Right lung (tissue), 5 donors: ENCODE data around the gene GPR137. TPM values are rescaled to one million over a fixed set of nuclear protein-coding genes. Genes with fewer than 3 reads are reported as not detected.

Source experiments
- DNase-seq, 2 donors: peaks; one replicate each; pipeline ENCODE4 v3.0.0-alpha.2; 2013
- polyA plus RNA-seq, 5 donors: library from polyadenylated mRNA; unstranded; fragments of 120-200 nt; gene quantifications; one replicate each; pipeline versions ENCODE4 v1.2.1 to v1.2.3, GENCODE V29; 2013; ENCODE audit warnings: inconsistent platforms in 1 of 5, low replicate concordance in 1 of 5; ENCODE audit not compliant: insufficient read length in 5 of 5, insufficient read depth in 1 of 5

GPR137 gene
- polyA plus RNA-seq, 5 donors, result 19.2 to 43.8 (median 30.9) TPM

DNA sequence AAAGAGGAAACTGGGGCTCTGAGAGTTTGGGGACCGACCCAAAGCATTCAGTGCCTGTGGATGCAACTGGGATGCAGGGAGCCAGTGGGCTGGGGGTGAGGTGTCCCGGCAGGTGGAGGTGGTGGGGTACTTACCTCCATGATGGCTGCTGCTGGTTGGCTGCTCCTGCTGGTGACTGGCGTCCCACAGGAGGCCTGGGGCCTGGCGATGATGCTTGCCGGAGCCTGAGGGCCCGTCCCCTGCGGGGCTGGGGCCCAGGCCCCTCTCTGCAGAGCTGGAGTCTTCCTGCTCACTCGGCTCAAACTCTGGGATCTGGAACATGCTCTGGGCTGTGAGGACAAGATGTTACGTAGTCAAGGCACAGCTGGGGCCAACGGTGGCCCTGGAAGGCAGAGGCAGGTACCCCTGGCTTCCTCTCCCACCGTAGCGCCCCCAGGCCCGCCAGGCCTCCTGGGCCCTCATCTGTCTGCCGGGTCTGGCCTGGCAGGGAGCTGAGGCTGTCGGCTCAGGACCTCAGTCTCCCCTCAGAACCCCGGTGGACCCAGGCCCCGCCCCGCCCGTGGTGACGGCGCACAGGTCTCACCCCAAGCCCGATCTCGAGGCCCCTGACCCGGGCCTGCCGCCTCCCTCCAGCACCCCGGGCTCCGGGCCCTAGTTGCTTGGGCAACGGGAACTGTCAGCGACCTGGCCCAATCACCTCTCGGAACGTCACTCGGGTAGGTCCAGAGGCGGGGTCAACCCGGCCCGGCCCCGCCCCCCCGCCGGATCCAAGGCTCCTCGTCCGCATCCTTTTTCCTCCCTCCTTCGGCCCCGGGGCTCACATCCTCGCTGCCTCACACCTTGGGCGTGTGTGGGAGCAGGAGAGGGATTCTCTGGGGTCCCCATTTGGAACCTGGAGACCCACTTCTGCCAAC lies 1.3 kb upstream of the GPR137 start, which contains the start of gene BAD:
Gene BAD (minus strand): TSS at position 618 of the 914 bp plus-strand sequence. CDS start 297 bp downstream, at position 321.
- DNase-seq, result peak; percentile 91 to 92

DNA sequence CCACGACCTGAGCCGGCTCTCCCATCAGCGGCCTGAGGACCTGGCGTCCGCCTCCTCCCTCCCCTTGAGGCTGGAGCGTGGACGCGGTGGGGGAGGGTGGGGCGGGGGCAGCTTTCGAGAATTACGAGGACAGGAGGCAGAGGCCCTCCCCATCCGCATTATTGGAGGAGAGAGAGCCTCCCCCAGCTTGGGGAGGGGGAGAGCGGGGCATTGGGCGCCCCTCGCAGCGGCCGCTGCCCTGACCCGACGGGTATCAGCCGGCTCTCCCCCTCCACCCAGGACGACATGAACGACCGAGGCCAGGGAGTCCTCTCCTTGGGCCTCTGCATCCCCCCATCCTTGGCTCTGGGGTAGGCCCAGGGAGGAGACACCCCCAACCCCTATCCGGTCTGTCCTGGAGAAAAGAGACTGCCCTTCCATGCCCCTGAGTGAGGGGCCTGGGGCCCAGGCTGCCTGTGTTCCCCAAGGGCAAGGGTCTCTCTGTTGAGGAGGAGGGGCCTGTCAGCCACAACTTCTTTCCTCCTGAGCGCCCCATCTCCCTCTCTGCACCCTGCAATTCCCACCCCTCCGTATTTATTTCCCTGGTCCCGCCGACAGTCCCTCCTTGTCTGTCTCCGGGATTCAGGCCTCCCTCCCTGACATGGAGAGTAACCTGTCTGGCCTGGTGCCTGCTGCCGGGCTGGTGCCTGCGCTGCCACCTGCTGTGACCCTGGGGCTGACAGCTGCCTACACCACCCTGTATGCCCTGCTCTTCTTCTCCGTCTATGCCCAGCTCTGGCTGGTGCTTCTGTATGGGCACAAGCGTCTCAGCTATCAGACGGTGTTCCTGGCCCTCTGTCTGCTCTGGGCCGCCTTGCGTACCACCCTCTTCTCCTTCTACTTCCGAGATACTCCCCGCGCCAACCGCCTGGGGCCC lies 495 bp downstream of the GPR137 start:
- DNase-seq, result no peak

- no peak for DNase-seq
Measured at GRCh38 chr11:64286801-64287159, 1.1 kb downstream of the GPR137 start.

GRCh38 chr11:64287676-64288352 lies 2.2 kb downstream of the GPR137 start:
- DNase-seq, result no peak

GRCh38 chr11:64288353-64288750 lies 2.7 kb downstream of the GPR137 start:
- no peak for DNase-seq

DNA sequence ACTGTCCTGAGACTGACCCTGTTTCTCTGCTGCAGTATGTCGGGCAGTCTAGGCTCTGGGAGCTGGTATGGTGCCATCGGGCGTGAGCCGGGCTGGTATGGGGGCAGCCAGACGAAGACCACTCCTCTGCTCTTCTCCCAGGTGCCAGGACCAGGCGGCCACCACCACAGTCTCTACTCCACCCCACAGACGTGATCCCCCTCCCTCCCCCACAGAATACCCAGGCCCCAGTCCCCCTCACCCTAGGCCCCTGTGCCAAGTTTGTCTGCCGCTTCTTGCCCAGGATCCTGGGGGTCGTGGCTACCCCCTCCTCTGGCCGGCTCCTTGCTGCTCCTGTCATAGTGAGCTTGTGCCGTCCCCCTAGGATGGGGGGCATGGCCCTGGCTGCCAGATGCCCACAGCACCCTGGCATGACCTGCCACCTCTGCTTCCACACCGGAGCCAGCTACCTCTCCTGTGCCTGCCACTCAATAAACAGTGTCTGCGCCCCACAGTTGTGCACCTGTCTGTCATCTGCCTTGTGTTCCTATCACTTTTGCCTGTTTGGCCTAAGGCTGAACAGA lies 3.4 kb downstream of the GPR137 start:
- DNase-seq, result no peak

DNA sequence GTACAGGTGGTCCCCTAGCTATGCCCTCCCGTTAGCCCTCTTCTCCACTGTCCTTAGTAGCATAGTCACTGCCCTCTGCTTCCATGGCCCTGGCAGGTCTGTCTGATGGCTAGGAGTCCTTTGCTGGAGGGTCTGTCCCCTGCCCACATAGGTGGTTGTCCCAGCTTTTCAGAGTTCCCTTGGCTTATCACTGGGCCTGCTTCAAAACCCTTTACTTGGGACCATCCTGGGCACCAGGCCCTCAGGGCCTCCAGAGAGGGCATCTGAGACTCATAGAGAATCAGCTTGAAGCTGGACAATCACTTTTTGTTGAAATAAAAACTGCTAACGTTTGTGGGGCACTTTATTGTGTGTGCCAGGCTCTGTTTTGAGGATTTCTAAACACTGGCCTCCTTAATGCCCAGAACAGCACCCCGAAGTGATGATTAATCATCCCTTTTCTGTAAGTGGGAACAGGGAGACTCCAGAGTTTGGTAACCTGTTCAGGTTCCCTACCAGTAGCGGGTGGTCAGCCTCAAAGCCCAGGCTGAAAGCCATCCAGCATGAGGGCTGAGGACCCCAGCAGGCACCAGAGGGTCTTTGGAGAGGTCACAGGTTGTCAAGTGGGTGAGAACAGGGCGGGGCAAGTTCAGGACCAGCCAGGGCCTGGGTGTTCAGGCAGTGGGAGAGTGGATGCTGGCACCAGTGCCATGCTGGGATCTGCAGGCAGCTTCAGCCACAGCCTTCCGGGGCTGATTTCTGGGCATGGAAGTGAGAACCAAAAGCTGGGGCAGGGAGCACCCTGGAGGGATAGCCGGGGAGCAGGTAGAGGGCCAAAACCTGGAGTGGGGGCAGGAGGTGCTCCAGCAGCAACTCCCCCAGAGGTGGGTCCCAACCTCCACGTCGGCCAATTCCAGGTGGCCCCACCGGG lies 5.0 kb downstream of the GPR137 start:
- no peak for DNase-seq

GRCh38 chr11:64291262-64291751 lies 5.7 kb downstream of the GPR137 start, which contains the start of gene KCNK4:
TSS of gene KCNK4 (plus strand) at chr11:64291302. CDS start at chr11:64293019, 1,717 bp downstream.
- DNase-seq, result no peak

GRCh38 chr11:64291752-64292459 lies 6.3 kb downstream of the GPR137 start:
- no peak for DNase-seq

- no peak for DNase-seq
Measured at GRCh38 chr11:64292460-64293254, 7.0 kb downstream of the GPR137 start.

GRCh38 chr11:64294774-64295173 lies 9.1 kb downstream of the GPR137 start:
- no peak for DNase-seq

- DNase-seq, result no peak
Measured at GRCh38 chr11:64295760-64296159, 10.1 kb downstream of the GPR137 start.

GRCh38 chr11:64296236-64296635 lies 10.6 kb downstream of the GPR137 start:
- no peak for DNase-seq

- DNase-seq, result no peak
Measured at GRCh38 chr11:64296830-64297698, 11.4 kb downstream of the GPR137 start.

- no peak for DNase-seq
Measured at GRCh38 chr11:64297699-64298358, 12.2 kb downstream of the GPR137 start.

- no peak for DNase-seq
Measured at GRCh38 chr11:64298966-64299846, 13.6 kb downstream of the GPR137 start.
